Smooth muscle cell (in vitro differentiated cells): ENCODE results near the gene DNAI1. TPM values are rescaled to one million over a fixed set of nuclear protein-coding genes. Genes with fewer than 3 reads are reported as not detected.

Source experiments
- DNase-seq: peaks from one replicate; lab custom pipeline; 2025; ENCODE audit not compliant: unreplicated experiment; lab: John Stamatoyannopoulos, UW
- H2AFZ ChIP-seq: fragments of 200-600 bp; sonication (generic); 2 replicates; pipeline ENCODE4 v1.6.0; 2016; ENCODE audit warnings: antibody characterized with exemption, low read depth, mild to moderate bottlenecking
- H3F3A ChIP-seq: fragments of 200-600 bp; sonication (generic); 2 replicates; pipeline ENCODE4 v1.6.0; 2017; ENCODE audit warnings: antibody characterized with exemption, low read depth
- H3K27ac ChIP-seq: fragments of 200-600 bp; sonication (generic); 2 replicates; pipeline ENCODE4 v1.5.1; 2016; ENCODE audit warnings: low read depth, mild to moderate bottlenecking
- H3K27me3 ChIP-seq: fragments of 200-600 bp; sonication (generic); 2 replicates; pipeline ENCODE4 v1.6.1; 2016; ENCODE audit warnings: low read depth, mild to moderate bottlenecking
- H3K36me3 ChIP-seq: fragments of 200-600 bp; sonication (generic); 2 replicates; pipeline ENCODE4 v1.5.1; 2016; ENCODE audit warnings: low read depth
- H3K4me1 ChIP-seq: fragments of 200-600 bp; sonication (generic); 2 replicates; pipeline ENCODE4 v1.5.1; 2016; ENCODE audit warnings: low read depth
- H3K4me2 ChIP-seq: fragments of 200-600 bp; sonication (generic); 2 replicates; pipeline ENCODE4 v1.6.0; 2016; ENCODE audit warnings: mild to moderate bottlenecking
- H3K4me3 ChIP-seq: fragments of 200-600 bp; sonication (generic); 2 replicates; pipeline ENCODE4 v1.5.1; 2016; ENCODE audit warnings: mild to moderate bottlenecking
- H3K79me2 ChIP-seq: fragments of 200-600 bp; sonication (generic); 2 replicates; pipeline ENCODE4 v1.6.0; 2016; ENCODE audit warnings: low read depth, mild to moderate bottlenecking
- H3K9ac ChIP-seq: fragments of 200-600 bp; sonication (generic); 2 replicates; pipeline ENCODE4 v1.6.0; 2016; ENCODE audit warnings: low read depth
- H3K9me3 ChIP-seq: fragments of 200-600 bp; sonication (generic); replicated peaks from 2 replicates; pipeline ENCODE4 v1.5.1; 2016; ENCODE audit warnings: low read depth
- H4K20me1 ChIP-seq: fragments of 200-600 bp; sonication (generic); 2 replicates; pipeline ENCODE4 v1.6.0; 2016; ENCODE audit warnings: low read depth
- CTCF ChIP-seq: fragments of 200-600 bp; sonication (generic); IDR thresholded peaks from 2 replicates; pipeline ENCODE4 v1.5.1; 2017; ENCODE audit warnings: borderline replicate concordance, mild to moderate bottlenecking, antibody characterized with exemption; ENCODE audit not compliant: insufficient read depth, poor library complexity, severe bottlenecking
- WGBS: methylation state at CpG from one replicate; pipeline ENCODE4 v1.1.7; 2016; ENCODE audit warnings: low lambda C conversion rate; 5-methylcytosine and 5-hydroxymethylcytosine counted together
- polyA plus RNA-seq: library from polyadenylated mRNA; unstranded; fragments of >200 nt; fragmentation: Nextera tagmentation; extraction: Ambion mirVana; gene quantifications from 2 replicates; pipeline ENCODE4 v1.2.1, GENCODE V29; 2016
- total RNA-seq: library from RNA; depleted of rRNA; stranded (reverse); fragments of >200 nt; gene quantifications from 2 replicates; pipeline ENCODE4 v1.2.3, GENCODE V29; 2014

Gene DNAI1
- total and polyA plus RNA-seq, 2 experiments from 2014 or later = 0.31 TPM; not detected in 1

- peaks cover 9% of the 10 kb centered on the region for H3K4me1 ChIP-seq
- H3K9me3 ChIP-seq = no peaks in the 10 kb centered on the region
- H3K79me2 ChIP-seq = peaks cover 92% of the 10 kb centered on the region
- no peak overlapping the region for H3K9ac ChIP-seq
- no peak for TF ChIP-seq CTCF
- no peak overlapping the region for H3K27ac ChIP-seq
- no peak for DNase-seq
- no peak overlapping the region for H2AFZ ChIP-seq
- H3K4me3 ChIP-seq = no peak overlapping the region
- H3K4me2 ChIP-seq = no peak overlapping the region
- 70% methylated on average over 3 of the region's 3 CpGs for WGBS
- no peaks in the 10 kb centered on the region for H3K36me3 ChIP-seq
- no peaks in the 10 kb centered on the region for H3F3A ChIP-seq
- peaks cover 100% of the 10 kb centered on the region for H4K20me1 ChIP-seq
- H3K27me3 ChIP-seq = no peaks in the 10 kb centered on the region
These were observed 7.1 kb upstream of the DNAI1 start for GRCh38 chr9:34451545-34451944.

- Histone ChIP-seq H2AFZ (no peak overlapping the region), H3K9me3 (no peaks in the 10 kb centered on the region), H3K79me2 (peaks cover 99% of the 10 kb centered on the region), H3K36me3 (no peaks in the 10 kb centered on the region), H3F3A (no peaks in the 10 kb centered on the region), H3K4me3 (no peak overlapping the region), H3K4me1 (peaks cover 13% of the 10 kb centered on the region), H3K27me3 (no peaks in the 10 kb centered on the region), H3K4me2 (no peak overlapping the region), H3K27ac (no peak overlapping the region), H3K9ac (no peak overlapping the region), H4K20me1 (peaks cover 93% of the 10 kb centered on the region)
- no peak for DNase-seq
- TF ChIP-seq CTCF = no peak
- 97% methylated on average over 2 of the region's 2 CpGs for WGBS
These were observed 6.0 kb upstream of the DNAI1 start for GRCh38 chr9:34452568-34452967.

GRCh38 chr9:34454571-34455065, 4.0 kb upstream of the DNAI1 start:
- DNase-seq = no peak

More at GRCh38 chr9:34454571-34455065, 4.0 kb upstream of the DNAI1 start:
- Histone ChIP-seq H4K20me1 (peaks cover 73% of the 10 kb centered on the region), H3K27ac (no peak overlapping the region), H3K4me2 (no peak overlapping the region), H3K9me3 (no peaks in the 10 kb centered on the region), H3K36me3 (no peaks in the 10 kb centered on the region), H3K4me3 (no peak overlapping the region), H3F3A (no peaks in the 10 kb centered on the region), H2AFZ (no peak overlapping the region), H3K79me2 (peaks cover 82% of the 10 kb centered on the region), H3K9ac (no peak overlapping the region), H3K4me1 (peaks cover 13% of the 10 kb centered on the region), H3K27me3 (no peaks in the 10 kb centered on the region)
- WGBS = 75% methylated on average over 3 of the region's 3 CpGs
- TF ChIP-seq CTCF = no peak
